NT2/D1 (cell line): ENCODE data around the gene MAML1.

Experiments
- SUZ12 ChIP-seq: IDR thresholded peaks from 2 replicates; pipeline ENCODE4 v1.6.1; 2011; ENCODE audit not compliant: insufficient read length, insufficient read depth; ENCODE audit errors: extremely low read depth
- ZNF274 ChIP-seq: IDR thresholded peaks from 2 replicates; pipeline ENCODE4 v1.6.1; 2011; ENCODE audit warnings: mild to moderate bottlenecking, low read depth, low read length

GRCh38 chr5:179779826-179780225, 47.2 kb downstream of the MAML1 start:
- TF ChIP-seq SUZ12 (no peak), ZNF274 (no peak)
